Frontal cortex (tissue), 4 donors: ENCODE results near the gene TMEM169. TPM values are rescaled to one million over a fixed set of nuclear protein-coding genes. Genes with fewer than 3 reads are reported as not detected.
A peak's percentile ranks its signal among the peaks of the same experiment; 100 is the strongest.

Experiments
- DNase-seq, 2 donors: peaks; one replicate each; pipeline ENCODE4 v3.0.0; 2012; ENCODE audit warnings: low spot score in 2 of 2
- FAIRE-seq: peaks from 2 replicates; lab custom pipeline; 2012; peaks lifted over from hg19 to GRCh38; lab: Jason Lieb, UNC
- total RNA-seq: library from RNA; depleted of rRNA; stranded (reverse); fragments of >200 nt; gene quantifications from one replicate; pipeline ENCODE4 v1.2.3, GENCODE V29; 2014
- donor health status: control.
- donor health status: control.
- donor health status: control.

TMEM169 gene
- 23.2 TPM for total RNA-seq

GRCh38 chr2:216081487-216082116 is at the start of gene TMEM169, which contains the start of gene PECR:
Gene TMEM169 (plus strand): TSS chr2:216081919. CDS start chr2:216095964, 14,045 bp downstream.
Gene PECR (minus strand): TSS chr2:216081809. CDS start chr2:216081741, 68 bp downstream.
- FAIRE-seq: no peak
- DNase-seq: peak; percentile 88 to 92

GRCh38 chr2:216031960-216032689 is 49.6 kb upstream of the TMEM169 start:
- no peak for FAIRE-seq
- DNase-seq: no peak

GRCh38 chr2:216033403-216033802 is 48.3 kb upstream of the TMEM169 start:
- DNase-seq (no peak), FAIRE-seq (no peak)

GRCh38 chr2:216034065-216034464 is 47.7 kb upstream of the TMEM169 start:
- FAIRE-seq: no peak
- DNase-seq: peak in 1 of 2 donors; percentile 42

GRCh38 chr2:216039918-216040317 is 41.8 kb upstream of the TMEM169 start:
- no peak for DNase-seq
- FAIRE-seq: no peak

- FAIRE-seq: no peak
Observed at GRCh38 chr2:216041438-216041837, 40.3 kb upstream of the TMEM169 start.

GRCh38 chr2:216043949-216044348 is 37.8 kb upstream of the TMEM169 start:
- DNase-seq (no peak), FAIRE-seq (no peak)

More at GRCh38 chr2:216041438-216041837, 40.3 kb upstream of the TMEM169 start:
- no peak for DNase-seq

- FAIRE-seq (no peak), DNase-seq (no peak)
Observed at GRCh38 chr2:216044883-216045486, 36.7 kb upstream of the TMEM169 start.

- no peak for FAIRE-seq
- no peak for DNase-seq
Observed at GRCh38 chr2:216047397-216047796, 34.3 kb upstream of the TMEM169 start.

GRCh38 chr2:216049452-216049851 is 32.3 kb upstream of the TMEM169 start:
- no peak for FAIRE-seq
- DNase-seq: no peak

- no peak for DNase-seq
- FAIRE-seq: no peak
Observed at GRCh38 chr2:216051350-216051749, 30.4 kb upstream of the TMEM169 start.

GRCh38 chr2:216052420-216052819 is 29.3 kb upstream of the TMEM169 start:
- DNase-seq (no peak), FAIRE-seq (no peak)

GRCh38 chr2:216055680-216056079 is 26.0 kb upstream of the TMEM169 start:
- FAIRE-seq: no peak
- no peak for DNase-seq

GRCh38 chr2:216056739-216057138 is 25.0 kb upstream of the TMEM169 start:
- DNase-seq (no peak), FAIRE-seq (no peak)

GRCh38 chr2:216057688-216058193 is 24.0 kb upstream of the TMEM169 start:
- FAIRE-seq: no peak
- DNase-seq: no peak

GRCh38 chr2:216059233-216059834 is 22.4 kb upstream of the TMEM169 start:
- no peak for FAIRE-seq

GRCh38 chr2:216064014-216064630 is 17.6 kb upstream of the TMEM169 start:
- FAIRE-seq (no peak), DNase-seq (no peak)

More at GRCh38 chr2:216059233-216059834, 22.4 kb upstream of the TMEM169 start:
- no peak for DNase-seq

GRCh38 chr2:216064665-216065064 is 17.1 kb upstream of the TMEM169 start:
- FAIRE-seq: no peak
- no peak for DNase-seq

GRCh38 chr2:216066230-216066629 is 15.5 kb upstream of the TMEM169 start:
- FAIRE-seq: no peak
- no peak for DNase-seq

GRCh38 chr2:216069028-216069427 is 12.7 kb upstream of the TMEM169 start:
- DNase-seq: no peak
- no peak for FAIRE-seq
